K562 (cell line): ENCODE results near the gene CD101.

ENCODE experiments used
- EZH2 ChIP-seq: IDR thresholded peaks from 2 replicates; pipeline ENCODE4 v1.6.1; 2012; ENCODE audit warnings: low read depth, mild to moderate bottlenecking, inconsistent platforms, low read length, borderline replicate concordance
- FOXK2 ChIP-seq, 2 experiments: fragments of 450-650 bp; IDR thresholded peaks in 1 of 2; conservative IDR thresholded peaks in 1 of 2; 2 replicates each; pipeline ENCODE4 v1.6.1; 2016; ENCODE audit warnings: low read depth in 2 of 2, mild to moderate bottlenecking in 1 of 2
- GABPA ChIP-seq: fragments of 200-800 bp; sonication (Bioruptor generic); conservative IDR thresholded peaks from 2 replicates; pipeline ENCODE4 v1.6.1; 2016; ENCODE audit warnings: low read depth, missing genetic modification characterization, missing compliant biosample characterization
- HMG20A ChIP-seq: fragments of 450-650 bp; formaldehyde crosslinking; conservative IDR thresholded peaks from 2 replicates; pipeline ENCODE4 v1.4.0; 2020; ENCODE audit warnings: mild to moderate bottlenecking, mixed read lengths
- LEF1 ChIP-seq: fragments of 450-650 bp; IDR thresholded peaks from 2 replicates; pipeline ENCODE4 v1.6.1; 2016; ENCODE audit warnings: mild to moderate bottlenecking
- NFIC ChIP-seq: fragments of 450-650 bp; IDR thresholded peaks from 2 replicates; pipeline ENCODE4 v1.6.1; 2017; ENCODE audit warnings: mild to moderate bottlenecking, inconsistent platforms
- NR3C1 ChIP-seq: sonication (generic); formaldehyde crosslinking; IDR thresholded peaks from 2 replicates; pipeline ENCODE4 v1.8.1; 2022; ENCODE audit warnings: missing genetic modification reagents
- POLR2A ChIP-seq: fragments of 450-650 bp; conservative IDR thresholded peaks from 2 replicates; pipeline ENCODE4 v1.6.1; 2016
- POLR2G ChIP-seq: fragments of 200-400 bp; formaldehyde crosslinking; IDR thresholded peaks from 2 replicates; pipeline ENCODE4 v1.6.1; 2017; ENCODE audit warnings: low read depth, mild to moderate bottlenecking, antibody characterized with exemption, low read length, moderate library complexity
- ZKSCAN8 ChIP-seq: fragments of 200-800 bp; sonication (Bioruptor generic); IDR thresholded peaks from 2 replicates; pipeline ENCODE4 v1.6.1; 2016; ENCODE audit warnings: missing genetic modification characterization, missing compliant biosample characterization
- ZNF507 ChIP-seq: conservative IDR thresholded peaks from 2 replicates; pipeline ENCODE4 v1.6.1; 2017; ENCODE audit warnings: missing genetic modification characterization, missing compliant biosample characterization
- TF ChIP-seq, protein P1 (sequence below): sonication (generic); formaldehyde crosslinking; IDR thresholded peaks from 2 replicates; pipeline ENCODE4 v1.9.0; 2022; ENCODE audit warnings: mild to moderate bottlenecking, missing genetic modification reagents
- TF ChIP-seq, protein P2 (sequence below): fragments of 450-650 bp; IDR thresholded peaks from 2 replicates; pipeline ENCODE4 v1.6.1; 2016; ENCODE audit warnings: low read depth, mild to moderate bottlenecking, moderate library complexity

DNA sequence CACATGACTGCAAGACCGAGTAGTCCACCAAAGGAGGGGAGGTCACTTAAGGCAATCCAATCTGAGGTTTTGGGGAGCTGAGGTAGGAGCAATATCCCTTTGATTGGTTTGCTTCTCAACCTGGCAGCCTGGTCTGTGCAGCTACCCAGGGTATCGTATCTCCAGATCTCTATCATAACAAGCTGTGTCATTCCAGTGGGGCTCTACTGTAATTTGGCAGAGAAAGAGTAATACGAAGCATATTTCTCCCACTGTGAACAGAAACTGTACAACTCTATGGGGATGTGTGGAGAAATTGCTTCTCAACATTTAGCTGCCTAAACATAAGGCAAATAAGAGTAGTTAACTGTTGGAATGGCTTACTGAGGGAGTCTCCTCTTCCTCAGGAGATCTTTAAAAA, 20.6 kb downstream of the CD101 start:
- TF ChIP-seq LEF1 (no peak), POLR2G (no peak), POLR2A (no peak), ZKSCAN8 (CRISPR knock-in tag) (no peak), GABPA (tag) (no peak), NR3C1 (CRISPR knock-in tag) (no peak), EZH2 (no peak), HMG20A (CRISPR knock-in tag) (no peak), FOXK2 (conservative IDR thresholded peaks at IDR 0.05 in 1 of 2, IDR thresholded peaks at IDR 0.05 in 1 of 2; ENCODE audit: low read depth in 2 of 2) (no peak), NFIC (no peak), ZNF507 (tag) (no peak)
- TF ChIP-seq, protein P1, sequence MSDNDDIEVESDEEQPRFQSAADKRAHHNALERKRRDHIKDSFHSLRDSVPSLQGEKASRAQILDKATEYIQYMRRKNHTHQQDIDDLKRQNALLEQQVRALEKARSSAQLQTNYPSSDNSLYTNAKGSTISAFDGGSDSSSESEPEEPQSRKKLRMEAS (CRISPR knock-in tag) = no peak
- TF ChIP-seq, protein P2, sequence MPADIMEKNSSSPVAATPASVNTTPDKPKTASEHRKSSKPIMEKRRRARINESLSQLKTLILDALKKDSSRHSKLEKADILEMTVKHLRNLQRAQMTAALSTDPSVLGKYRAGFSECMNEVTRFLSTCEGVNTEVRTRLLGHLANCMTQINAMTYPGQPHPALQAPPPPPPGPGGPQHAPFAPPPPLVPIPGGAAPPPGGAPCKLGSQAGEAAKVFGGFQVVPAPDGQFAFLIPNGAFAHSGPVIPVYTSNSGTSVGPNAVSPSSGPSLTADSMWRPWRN = no peak
